GM12891 (cell line): Measurements from ENCODE around the gene TMEM45B.
"Not testable (repeated sequence)": the region's sequence is repeated elsewhere in the genome, so short reads cannot be mapped to it uniquely, and the experiment has no call there.

Experiments
- DNase-seq: peaks from one replicate; pipeline ENCODE4 v3.0.0; 2011; ENCODE audit warnings: low spot score; ENCODE audit not compliant: insufficient read length
- FAIRE-seq: peaks from 2 replicates; lab custom pipeline; 2011; peaks lifted over from hg19 to GRCh38; lab: Jason Lieb, UNC
- PAX5 ChIP-seq: IDR thresholded peaks from 2 replicates; pipeline ENCODE4 v1.6.1; 2011; ENCODE audit warnings: low read length, moderate library complexity, mild to moderate bottlenecking; ENCODE audit not compliant: insufficient read depth, severe bottlenecking
- POLR2A ChIP-seq: IDR thresholded peaks from 2 replicates; pipeline ENCODE4 v1.6.1; 2011; ENCODE audit warnings: low read depth, low read length, control low read depth
- POLR2AphosphoS5 ChIP-seq: IDR thresholded peaks from 2 replicates; pipeline ENCODE4 v1.6.1; 2011; ENCODE audit warnings: low read depth, low read length, control low read depth
- POU2F2 ChIP-seq: IDR thresholded peaks from 2 replicates; pipeline ENCODE4 v1.6.1; 2011; ENCODE audit warnings: low read depth, mild to moderate bottlenecking, control low read depth, low read length, moderate library complexity
- SPI1 ChIP-seq: IDR thresholded peaks from 2 replicates; pipeline ENCODE4 v1.6.1; 2011; ENCODE audit warnings: low read depth, low read length, control low read depth
- TAF1 ChIP-seq: IDR thresholded peaks from 2 replicates; pipeline ENCODE4 v1.6.1; 2011; ENCODE audit warnings: low read depth, low read length, control low read depth

The TMEM45B gene

GRCh38 chr11:129804012-129804411 is 11.6 kb upstream of the TMEM45B start:
- no peak for FAIRE-seq
- no peak for DNase-seq
- no peak for TF ChIP-seq PAX5
- TF ChIP-seq SPI1: no peak
- TF ChIP-seq TAF1: no peak
- TF ChIP-seq POLR2AphosphoS5: no peak
- TF ChIP-seq POLR2A: no peak
- TF ChIP-seq POU2F2: no peak

- DNase-seq, FAIRE-seq: not testable (repeated sequence)
Measured at GRCh38 chr11:129808241-129808640, 7.4 kb upstream of the TMEM45B start.

- FAIRE-seq (no peak), DNase-seq (no peak)
- TF ChIP-seq POU2F2: no peak
- no peak for TF ChIP-seq POLR2AphosphoS5
- TF ChIP-seq TAF1: no peak
- no peak for TF ChIP-seq POLR2A
- no peak for TF ChIP-seq PAX5
- TF ChIP-seq SPI1: no peak
Measured at GRCh38 chr11:129813231-129813791, 2.3 kb upstream of the TMEM45B start.

GRCh38 chr11:129814244-129815014 is 1.2 kb upstream of the TMEM45B start:
- no peak for FAIRE-seq
- no peak for DNase-seq
- no peak for TF ChIP-seq TAF1
- no peak for TF ChIP-seq SPI1
- no peak for TF ChIP-seq POU2F2
- TF ChIP-seq POLR2A: no peak
- TF ChIP-seq POLR2AphosphoS5: no peak
- TF ChIP-seq PAX5: no peak

GRCh38 chr11:129817534-129818051 is 1.9 kb downstream of the TMEM45B start:
- FAIRE-seq (no peak), DNase-seq (no peak)
- no peak for TF ChIP-seq SPI1
- no peak for TF ChIP-seq POLR2A
- no peak for TF ChIP-seq PAX5
- TF ChIP-seq POU2F2: no peak
- no peak for TF ChIP-seq POLR2AphosphoS5
- no peak for TF ChIP-seq TAF1

GRCh38 chr11:129818236-129818635 is 2.6 kb downstream of the TMEM45B start:
- not testable (repeated sequence) for FAIRE-seq, DNase-seq

GRCh38 chr11:129819237-129819636 is 3.6 kb downstream of the TMEM45B start:
- TF ChIP-seq SPI1 (no peak), POLR2A (no peak), TAF1 (no peak), POU2F2 (no peak), PAX5 (no peak), POLR2AphosphoS5 (no peak)
- FAIRE-seq (no peak), DNase-seq (no peak)

GRCh38 chr11:129820228-129820627 is 4.6 kb downstream of the TMEM45B start:
- DNase-seq, FAIRE-seq: not testable (repeated sequence)

GRCh38 chr11:129823281-129823680 is 7.6 kb downstream of the TMEM45B start:
- FAIRE-seq: not testable (repeated sequence)

GRCh38 chr11:129823799-129824198 is 8.2 kb downstream of the TMEM45B start:
- peak; percentile 48 for FAIRE-seq
- DNase-seq: not testable (repeated sequence)

More at GRCh38 chr11:129823281-129823680, 7.6 kb downstream of the TMEM45B start:
- not testable (repeated sequence) for DNase-seq

GRCh38 chr11:129825380-129825779 is 9.7 kb downstream of the TMEM45B start:
- DNase-seq (no peak), FAIRE-seq (no peak)
- TF ChIP-seq SPI1: no peak
